Gastroesophageal sphincter (tissue), 4 donors: ENCODE results near the gene SLC9A3. TPM values are rescaled to one million over a fixed set of nuclear protein-coding genes. Genes with fewer than 3 reads are reported as not detected.

Experiments used
- ATAC-seq: fragments of 150-250 bp; one replicate; pipeline ENCODE4 v1.9.1; 2016; ENCODE audit warnings: mild to moderate bottlenecking, moderate library complexity
- H3K27ac ChIP-seq, 4 donors: fragments of 200-600 bp; sonication (generic) in 3 of 4; 1 replicate in 3 of 4; 2 replicates in 1 of 4; pipeline ENCODE4 v1.5.1; 2016 to 2019
- H3K27me3 ChIP-seq: fragments of 200-600 bp; sonication (generic); one replicate; pipeline ENCODE4 v1.5.1; 2019
- H3K36me3 ChIP-seq, 2 donors: fragments of 200-600 bp; sonication (generic); one replicate each; pipeline ENCODE4 v1.5.1; 2019; ENCODE audit warnings: control low read depth in 1 of 2
- H3K4me1 ChIP-seq, 3 donors: fragments of 200-600 bp; sonication (generic); 1 replicate in 2 of 3; 2 replicates in 1 of 3; pipeline ENCODE4 v1.5.1; 2016 to 2019; ENCODE audit warnings: control low read depth in 2 of 3
- H3K4me3 ChIP-seq, 2 donors: fragments of 200-600 bp; sonication (generic); one replicate each; pipeline ENCODE4 v1.5.1; 2019; ENCODE audit warnings: mild to moderate bottlenecking in 1 of 2, moderate library complexity in 1 of 2
- H3K9me3 ChIP-seq, 3 donors: fragments of 200-600 bp; sonication (generic); one replicate each; pipeline ENCODE4 v1.5.1; 2017 to 2019; ENCODE audit warnings: control low read depth in 2 of 3
- EP300 ChIP-seq: sonication (generic); formaldehyde crosslinking; IDR thresholded peaks from one replicate; pipeline ENCODE4 v1.6.1; 2017; ENCODE audit warnings: antibody characterized with exemption, mild to moderate bottlenecking
- POLR2A ChIP-seq, 2 donors: fragments of 450-650 bp; IDR thresholded peaks; one replicate each; pipeline ENCODE4 v1.6.1; 2017; ENCODE audit warnings: antibody characterized with exemption in 2 of 2, mild to moderate bottlenecking in 2 of 2, moderate library complexity in 1 of 2
- POLR2AphosphoS5 ChIP-seq: sonication (generic); formaldehyde crosslinking; IDR thresholded peaks from one replicate; pipeline ENCODE4 v1.6.1; 2017; ENCODE audit warnings: antibody characterized with exemption
- whole genome bisulfite sequencing, 2 donors: methylation state at CpG; one replicate each; pipeline ENCODE4 v1.1.5; 2018; ENCODE audit warnings: low coverage in 1 of 2; 5-methylcytosine and 5-hydroxymethylcytosine counted together
- total RNA-seq, 4 donors: library from RNA; depleted of rRNA; stranded (reverse); fragments of >200 nt; gene quantifications; one replicate each; pipeline ENCODE4 v1.1.0, GENCODE V29; 2016
- TF ChIP-seq, protein P1 (sequence below), 4 experiments: fragments of 200-600 bp in 2 of 4; fragments of 450-650 bp in 2 of 4; sonication (generic) in 1 of 4; IDR thresholded peaks; one replicate each; pipeline ENCODE4 v1.5.1; 2017 to 2019; ENCODE audit warnings: antibody characterized with exemption in 4 of 4, mild to moderate bottlenecking in 2 of 4, moderate library complexity in 2 of 4

The SLC9A3 gene
- total RNA-seq, 4 donors from 2014 or later: 2.6 to 3.9 (median 2.8) TPM

DNA sequence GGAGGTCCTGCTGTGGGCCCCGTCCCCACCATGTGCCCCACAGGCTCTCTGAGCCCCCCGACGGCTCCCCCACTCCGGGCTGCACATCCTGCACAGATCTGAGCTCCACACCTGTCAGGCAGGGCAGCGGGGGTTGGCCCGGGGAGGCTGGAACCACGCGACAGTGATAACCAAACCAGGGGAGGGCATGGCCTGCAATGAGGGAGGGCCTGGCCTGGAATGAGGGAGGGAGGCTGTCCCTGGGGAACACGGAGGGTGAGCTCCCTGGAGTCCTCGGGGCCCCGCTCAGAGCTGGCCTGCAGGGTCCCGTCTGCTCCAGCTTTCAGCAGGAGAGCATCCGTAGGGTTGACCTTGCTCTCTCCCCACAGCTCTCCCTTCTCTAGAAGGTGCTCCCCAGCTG is 30.5 kb downstream of the SLC9A3 start:
- H3K27me3 ChIP-seq: peaks cover 92% of the 10 kb centered on the region
- no peaks in the 10 kb centered on the region for H3K36me3 ChIP-seq
- H3K9me3 ChIP-seq: no peaks in the 10 kb centered on the region
- H3K4me3 ChIP-seq: no peak overlapping the region
- no peak overlapping the region for H3K27ac ChIP-seq
- 57% methylated on average over 2 of the region's 13 CpGs; no CpG with 5 or more reads in 1 of the 2 donors for WGBS, 2 donors
- TF ChIP-seq POLR2A (IDR thresholded peaks at IDR 0.05): no peak
- H3K4me1 ChIP-seq: peaks cover 0 to 8% (median 0%) of the 10 kb centered on the region in 3 donors
- ATAC-seq: no peak

DNA sequence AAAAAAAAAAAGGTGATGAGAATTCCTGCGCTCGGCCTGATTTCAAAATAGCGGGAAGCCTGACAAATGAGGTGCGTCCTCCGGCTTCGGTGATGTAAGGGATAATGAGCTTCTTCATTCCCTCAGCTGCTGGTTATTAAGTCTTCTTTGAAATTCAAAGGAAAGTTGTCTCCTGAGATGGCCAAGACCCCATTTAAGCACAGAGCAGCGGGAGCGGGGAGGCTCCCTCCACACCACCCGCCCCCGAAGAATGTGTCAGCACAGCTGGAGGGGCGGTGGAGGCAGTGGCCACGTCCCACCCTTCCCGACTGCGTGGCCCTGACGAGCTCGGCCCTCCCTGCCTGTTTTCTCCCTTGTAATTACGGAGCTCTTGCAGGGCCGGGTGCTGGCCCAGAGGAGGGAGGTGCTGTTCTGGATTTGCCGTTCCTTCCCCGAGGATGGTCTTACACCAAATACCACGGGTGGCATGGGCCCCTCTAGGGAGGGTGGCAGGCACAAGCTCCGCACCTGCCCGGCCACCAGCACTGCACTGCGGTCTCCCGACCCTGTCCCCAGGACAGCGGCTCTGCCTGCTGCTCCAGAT is 31.0 kb downstream of the SLC9A3 start:
- ATAC-seq: no peak
- no peak overlapping the region for H3K4me3 ChIP-seq
- H3K9me3 ChIP-seq: no peaks in the 10 kb centered on the region
- TF ChIP-seq POLR2A (IDR thresholded peaks at IDR 0.05) (no peak), POLR2AphosphoS5 (no peak), EP300 (no peak)
- TF ChIP-seq, protein P1, sequence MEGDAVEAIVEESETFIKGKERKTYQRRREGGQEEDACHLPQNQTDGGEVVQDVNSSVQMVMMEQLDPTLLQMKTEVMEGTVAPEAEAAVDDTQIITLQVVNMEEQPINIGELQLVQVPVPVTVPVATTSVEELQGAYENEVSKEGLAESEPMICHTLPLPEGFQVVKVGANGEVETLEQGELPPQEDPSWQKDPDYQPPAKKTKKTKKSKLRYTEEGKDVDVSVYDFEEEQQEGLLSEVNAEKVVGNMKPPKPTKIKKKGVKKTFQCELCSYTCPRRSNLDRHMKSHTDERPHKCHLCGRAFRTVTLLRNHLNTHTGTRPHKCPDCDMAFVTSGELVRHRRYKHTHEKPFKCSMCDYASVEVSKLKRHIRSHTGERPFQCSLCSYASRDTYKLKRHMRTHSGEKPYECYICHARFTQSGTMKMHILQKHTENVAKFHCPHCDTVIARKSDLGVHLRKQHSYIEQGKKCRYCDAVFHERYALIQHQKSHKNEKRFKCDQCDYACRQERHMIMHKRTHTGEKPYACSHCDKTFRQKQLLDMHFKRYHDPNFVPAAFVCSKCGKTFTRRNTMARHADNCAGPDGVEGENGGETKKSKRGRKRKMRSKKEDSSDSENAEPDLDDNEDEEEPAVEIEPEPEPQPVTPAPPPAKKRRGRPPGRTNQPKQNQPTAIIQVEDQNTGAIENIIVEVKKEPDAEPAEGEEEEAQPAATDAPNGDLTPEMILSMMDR (IDR thresholded peaks at IDR 0.05): no peak
- H3K27ac ChIP-seq: no peak overlapping the region
- 24% methylated on average over 6 of the region's 26 CpGs; no CpG with 5 or more reads in 1 of the 2 donors for WGBS, 2 donors
- H3K4me1 ChIP-seq: peaks cover 0 to 8% (median 0%) of the 10 kb centered on the region in 3 donors
- H3K36me3 ChIP-seq: no peaks in the 10 kb centered on the region
- H3K27me3 ChIP-seq: peaks cover 92% of the 10 kb centered on the region

DNA sequence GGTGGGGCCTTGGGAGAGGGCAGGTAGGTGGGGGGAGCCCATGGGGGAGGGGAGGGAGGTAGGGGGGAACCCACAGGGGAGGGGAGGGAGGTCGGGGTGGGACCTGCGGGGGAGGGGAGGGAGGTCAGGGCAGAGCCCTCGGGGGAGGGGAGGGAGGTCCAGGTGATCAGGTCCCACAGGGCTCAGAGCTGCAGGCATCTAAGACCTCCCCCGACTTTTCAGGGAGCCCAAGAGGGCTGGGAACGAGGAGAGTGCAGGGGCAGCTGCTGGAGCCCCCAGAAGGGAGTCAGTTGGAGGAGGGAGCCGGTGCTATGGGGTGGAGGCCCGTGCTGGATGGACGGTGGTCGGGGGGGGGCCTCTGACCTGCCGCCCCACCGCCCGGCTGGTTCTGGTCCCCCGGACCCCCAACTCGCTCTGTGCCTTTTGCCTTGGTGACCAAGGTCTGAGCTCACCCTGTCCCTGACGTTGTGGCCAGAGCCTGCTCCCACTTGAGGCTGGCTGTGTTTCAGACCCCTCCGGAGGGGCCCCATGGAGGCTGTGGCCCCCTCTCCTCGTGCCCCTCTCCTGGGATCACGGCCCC is 31.8 kb downstream of the SLC9A3 start:
- Histone ChIP-seq H3K27me3 (peaks cover 88% of the 10 kb centered on the region), H3K4me3 (no peak overlapping the region), H3K9me3 (no peaks in the 10 kb centered on the region), H3K4me1 (peaks cover 0 to 8% (median 0%) of the 10 kb centered on the region in 3 donors), H3K36me3 (no peaks in the 10 kb centered on the region), H3K27ac (no peak overlapping the region)
- ATAC-seq: no peak
- TF ChIP-seq POLR2AphosphoS5 (no peak), POLR2A (IDR thresholded peaks at IDR 0.05) (no peak), EP300 (no peak)
- TF ChIP-seq, protein P1 (IDR thresholded peaks at IDR 0.05): no peak
- 0 to 50% methylated on average over 1 to 2 of the region's 18 CpGs for WGBS, 2 donors

DNA sequence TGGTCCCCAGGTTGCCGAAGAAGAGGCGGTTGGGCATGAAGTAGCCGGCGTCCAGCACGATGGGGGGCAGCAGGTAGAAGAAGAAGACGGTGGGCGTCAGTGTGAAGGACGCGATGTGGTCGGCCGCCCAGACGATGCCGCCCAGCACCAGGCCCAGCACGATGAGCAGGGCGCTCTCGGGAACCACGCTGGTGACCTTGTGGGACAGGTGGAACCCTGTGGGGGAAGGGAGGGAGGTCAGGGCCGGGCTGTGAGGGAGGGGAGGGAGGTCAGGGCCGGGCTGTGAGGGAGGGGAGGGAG is 32.4 kb downstream of the SLC9A3 start:
- no peak for TF ChIP-seq POLR2AphosphoS5
- TF ChIP-seq POLR2A (IDR thresholded peaks at IDR 0.05): no peak
- TF ChIP-seq, protein P1 (IDR thresholded peaks at IDR 0.05): no peak
- no peak for TF ChIP-seq EP300
- Histone ChIP-seq H3K27me3 (peaks cover 82% of the 10 kb centered on the region), H3K27ac (no peak overlapping the region), H3K36me3 (no peaks in the 10 kb centered on the region), H3K4me3 (no peak overlapping the region), H3K4me1 (peaks cover 0 to 8% (median 0%) of the 10 kb centered on the region in 3 donors), H3K9me3 (no peaks in the 10 kb centered on the region)
- ATAC-seq: no peak
- 84% methylated on average over 5 of the region's 19 CpGs; no CpG with 5 or more reads in 1 of the 2 donors for WGBS, 2 donors

DNA sequence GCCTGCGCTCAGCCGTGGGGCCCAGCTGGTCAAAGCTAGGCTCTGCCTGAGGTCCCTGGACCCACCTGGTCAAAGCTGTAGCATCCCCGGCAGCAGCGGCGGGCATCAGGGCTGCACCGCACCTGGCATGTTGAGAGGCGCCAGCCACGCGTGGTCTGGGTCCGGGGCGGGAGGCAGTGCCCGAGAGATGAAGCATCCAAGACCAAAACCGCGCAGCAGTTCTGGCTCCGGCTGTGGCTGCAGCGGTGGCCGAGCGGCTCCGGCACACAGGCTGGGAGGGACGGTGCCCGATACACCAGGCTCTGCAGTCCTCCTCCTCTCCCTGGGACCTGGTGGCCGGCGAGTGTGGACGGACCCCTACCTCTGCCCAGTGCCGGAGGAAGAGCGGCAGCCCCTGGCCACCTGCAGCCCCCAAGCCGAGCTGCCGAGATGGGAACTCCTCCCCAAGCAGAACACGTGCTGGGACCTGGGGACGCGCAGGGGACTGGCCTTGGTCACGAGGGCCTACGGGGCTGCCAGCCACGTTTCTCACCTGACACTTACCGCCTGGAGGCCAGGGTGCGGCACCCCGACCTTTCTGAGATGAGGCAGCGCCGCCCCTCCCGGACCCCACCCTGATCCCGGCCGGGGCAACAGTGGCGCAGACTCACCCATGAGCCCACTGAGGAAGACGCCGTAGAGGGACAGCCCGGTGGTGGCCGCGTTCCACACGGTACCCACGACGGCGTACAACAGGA is 33.0 kb downstream of the SLC9A3 start:
- Histone ChIP-seq H3K27ac (no peak overlapping the region), H3K4me1 (peaks cover 0 to 8% (median 0%) of the 10 kb centered on the region in 3 donors), H3K9me3 (no peaks in the 10 kb centered on the region), H3K36me3 (no peaks in the 10 kb centered on the region), H3K4me3 (no peak overlapping the region), H3K27me3 (peaks cover 80% of the 10 kb centered on the region)
- WGBS, 2 donors: 100% methylated on average over 2 of the region's 52 CpGs; no CpG with 5 or more reads in 1 of the 2 donors
- TF ChIP-seq EP300 (no peak), POLR2AphosphoS5 (no peak), POLR2A (IDR thresholded peaks at IDR 0.05) (no peak)
- TF ChIP-seq, protein P1 (IDR thresholded peaks at IDR 0.05): no peak
- no peak for ATAC-seq
